ENCODE measurements around the gene EPHA1. TPM values are rescaled to one million over a fixed set of nuclear protein-coding genes. Genes with fewer than 3 reads are reported as not detected.

Gene EPHA1
- polyA plus RNA-seq, 1 of the 3 experiments (the other 2 are of a cell fraction) = 0.49 TPM

- H3K4me1 ChIP-seq (ENCODE audit: control insufficient read depth in 1 of 2, insufficient read depth in 2 of 2, low read depth in 1 of 2, low read length in 1 of 2) = no peaks in the 10 kb centered on the region; a peak in 1 of 4 replicates
- no peaks in the 10 kb centered on the region for H3F3A ChIP-seq (replicated peaks; ENCODE audit: insufficient read depth)
- TF ChIP-seq ELF1 (IDR thresholded peaks at IDR 0.05) (no peak), TEAD4 (IDR thresholded peaks at IDR 0.05; ENCODE audit: borderline replicate concordance, insufficient read depth) (no peak), SMC3 (IDR thresholded peaks at IDR 0.05; ENCODE audit: low read depth, low read length) (no peak), MXI1 (IDR thresholded peaks at IDR 0.05; ENCODE audit: low read depth, low read length) (no peak)
- TF ChIP-seq, protein P1, sequence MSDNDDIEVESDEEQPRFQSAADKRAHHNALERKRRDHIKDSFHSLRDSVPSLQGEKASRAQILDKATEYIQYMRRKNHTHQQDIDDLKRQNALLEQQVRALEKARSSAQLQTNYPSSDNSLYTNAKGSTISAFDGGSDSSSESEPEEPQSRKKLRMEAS (IDR thresholded peaks at IDR 0.05; ENCODE audit: low read depth) = no peak
- no peak overlapping the region for H3K9ac ChIP-seq
- POLR2A ChIA-PET = interaction anchor here (0.6 to 1.2 kb wide), 2 partner anchors 9 to 1611 kb away, joined by 3 read pairs; no protein-coding TSS in a partner anchor
- CTCF ChIA-PET = interaction anchor here (1.0 to 2.9 kb wide), 5 partner anchors 11 to 107 kb away, joined by 3 to 7 read pairs (median 4); no protein-coding TSS in a partner anchor
- H2AFZ ChIP-seq (ENCODE audit: low read depth) = no peak overlapping the region
- H3K4me2 ChIP-seq = no peak overlapping the region
- H3K9me2 ChIP-seq = no peaks in the 10 kb centered on the region
- H3K36me3 ChIP-seq (replicated peaks in 1 of 2; ENCODE audit: control insufficient read depth in 1 of 2, insufficient read depth in 2 of 2, low read length in 1 of 2) = no peaks in the 10 kb centered on the region
- H3K27me3 ChIP-seq (ENCODE audit: insufficient read depth) = no peaks in the 10 kb centered on the region
- H3K4me3 ChIP-seq (ENCODE audit: low read depth in 2 of 2, low read length in 1 of 2) = no peak overlapping the region
- WGBS (ENCODE audit: low lambda C conversion rate) = 50% methylated on average over 5 of the region's 5 CpGs
- no peaks in the 10 kb centered on the region for H3K79me2 ChIP-seq (ENCODE audit: insufficient read depth)
- DNase-seq = no peak
- H3K27ac ChIP-seq (ENCODE audit: low read depth in 2 of 2, low read length in 1 of 2) = no peak overlapping the region
- H3K9me3 ChIP-seq = no peaks in the 10 kb centered on the region
- no peaks in the 10 kb centered on the region for H4K20me1 ChIP-seq (ENCODE audit: insufficient read depth)
These were observed 60.7 kb downstream of the EPHA1 start for GRCh38 chr7:143347950-143348349.

- Histone ChIP-seq H3K27ac (ENCODE audit: low read depth in 2 of 2, low read length in 1 of 2) (no peak overlapping the region), H3K27me3 (ENCODE audit: insufficient read depth) (no peaks in the 10 kb centered on the region), H2AFZ (ENCODE audit: low read depth) (no peak overlapping the region), H3K4me1 (ENCODE audit: control insufficient read depth in 1 of 2, insufficient read depth in 2 of 2, low read depth in 1 of 2, low read length in 1 of 2) (no peaks in the 10 kb centered on the region; a peak in 1 of 4 replicates), H4K20me1 (ENCODE audit: insufficient read depth) (no peaks in the 10 kb centered on the region), H3K4me3 (ENCODE audit: low read depth in 2 of 2, low read length in 1 of 2) (no peak overlapping the region), H3K79me2 (ENCODE audit: insufficient read depth) (no peaks in the 10 kb centered on the region), H3K36me3 (replicated peaks in 1 of 2; ENCODE audit: control insufficient read depth in 1 of 2, insufficient read depth in 2 of 2, low read length in 1 of 2) (no peaks in the 10 kb centered on the region), H3K9ac (no peak overlapping the region), H3K9me3 (no peaks in the 10 kb centered on the region), H3F3A (replicated peaks; ENCODE audit: insufficient read depth) (no peaks in the 10 kb centered on the region), H3K4me2 (no peak overlapping the region), H3K9me2 (no peaks in the 10 kb centered on the region)
- ChIA-PET POLR2A (no interaction called here), CTCF (interaction anchor here (0.8 to 1.9 kb wide), 10 partner anchors 9 to 131 kb away, joined by 3 to 10 read pairs (median 4); partner anchors contain the start of gene CLCN1)
- DNase-seq = no peak
- whole genome bisulfite sequencing (ENCODE audit: low lambda C conversion rate) = 87% methylated on average over 4 of the region's 4 CpGs
- TF ChIP-seq, protein P2, sequence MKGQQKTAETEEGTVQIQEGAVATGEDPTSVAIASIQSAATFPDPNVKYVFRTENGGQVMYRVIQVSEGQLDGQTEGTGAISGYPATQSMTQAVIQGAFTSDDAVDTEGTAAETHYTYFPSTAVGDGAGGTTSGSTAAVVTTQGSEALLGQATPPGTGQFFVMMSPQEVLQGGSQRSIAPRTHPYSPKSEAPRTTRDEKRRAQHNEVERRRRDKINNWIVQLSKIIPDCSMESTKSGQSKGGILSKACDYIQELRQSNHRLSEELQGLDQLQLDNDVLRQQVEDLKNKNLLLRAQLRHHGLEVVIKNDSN (IDR thresholded peaks at IDR 0.05; ENCODE audit: borderline replicate concordance, low read depth) = no peak
- TF ChIP-seq SMC3 (IDR thresholded peaks at IDR 0.05; ENCODE audit: low read depth, low read length) (no peak), TCF12 (IDR thresholded peaks at IDR 0.05) (no peak), RAD21 (IDR thresholded peaks at IDR 0.05; ENCODE audit: low read length) (no peak), MXI1 (IDR thresholded peaks at IDR 0.05; ENCODE audit: low read depth, low read length) (no peak), REST (IDR thresholded peaks at IDR 0.05; ENCODE audit: low read depth, low read length) (no peak), GABPA (IDR thresholded peaks at IDR 0.05; ENCODE audit: low read depth) (no peak), ZBTB33 (IDR thresholded peaks at IDR 0.05; ENCODE audit: borderline replicate concordance, low read depth) (no peak), EP300 (IDR thresholded peaks at IDR 0.05; ENCODE audit: borderline replicate concordance in 1 of 2, low read depth in 1 of 2, low read length in 1 of 2) (no peak), CTCF (IDR thresholded peaks at IDR 0.05) (no peak), CHD2 (IDR thresholded peaks at IDR 0.05; ENCODE audit: low read length, partially characterized antibody) (no peak), ELF1 (IDR thresholded peaks at IDR 0.05) (no peak)
- TF ChIP-seq, protein P3, sequence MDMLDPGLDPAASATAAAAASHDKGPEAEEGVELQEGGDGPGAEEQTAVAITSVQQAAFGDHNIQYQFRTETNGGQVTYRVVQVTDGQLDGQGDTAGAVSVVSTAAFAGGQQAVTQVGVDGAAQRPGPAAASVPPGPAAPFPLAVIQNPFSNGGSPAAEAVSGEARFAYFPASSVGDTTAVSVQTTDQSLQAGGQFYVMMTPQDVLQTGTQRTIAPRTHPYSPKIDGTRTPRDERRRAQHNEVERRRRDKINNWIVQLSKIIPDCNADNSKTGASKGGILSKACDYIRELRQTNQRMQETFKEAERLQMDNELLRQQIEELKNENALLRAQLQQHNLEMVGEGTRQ (IDR thresholded peaks at IDR 0.05; ENCODE audit: borderline replicate concordance, low read depth, low read length) = no peak
- TF ChIP-seq, protein P1 (IDR thresholded peaks at IDR 0.05; ENCODE audit: low read depth) = no peak
These were observed 62.6 kb downstream of the EPHA1 start for GRCh38 chr7:143346018-143346417.
